GM12878 (cell line): Measurements from ENCODE around the gene COL5A1. TPM values are rescaled to one million over a fixed set of nuclear protein-coding genes. Genes with fewer than 3 reads are reported as not detected.

Experiments
- ATAC-seq: fragments of 200-7000 bp; cut with Tn5 transposase; 3 replicates; pipeline ENCODE4 v1.9.1; 2020; ENCODE audit warnings: mild to moderate bottlenecking, moderate library complexity
- BruUV-seq: library from RNA; stranded (reverse); fragments of 400-500 nt; replicated peaks from 2 replicates; lab custom pipeline; 2021; lab: Mats Ljungman, UMichigan
- CTCF ChIA-PET: fragments of 300-600 bp; sonication (Branson Sonifier 250); formaldehyde crosslinking; extraction: SDS; loops from one replicate; lab custom pipeline; 2021; ENCODE audit warnings: inconsistent platforms; lab: Yijun Ruan, JAX
- POLR2A ChIA-PET: fragments of 350-600 bp; formaldehyde crosslinking; extraction: SDS; loops from one replicate; lab custom pipeline; 2021; ENCODE audit warnings: inconsistent platforms; lab: Charles Lee
- RAD21 ChIA-PET: fragments of 300-600 bp; sonication (Branson Sonifier 250); formaldehyde crosslinking; loops from one replicate; lab custom pipeline; 2023; ENCODE audit warnings: antibody characterized with exemption; ENCODE audit not compliant: unreplicated experiment; lab: Charles Lee
- SMC1A ChIA-PET: fragments of 300-600 bp; sonication (Branson Sonifier 250); formaldehyde crosslinking; loops from one replicate; lab custom pipeline; 2023; ENCODE audit not compliant: unreplicated experiment, uncharacterized antibody; lab: Charles Lee
- DNase-seq: peaks from one replicate; pipeline ENCODE4 v3.0.0-alpha.2; 2011; ENCODE audit warnings: low read depth, low spot score
- FAIRE-seq: peaks from 3 replicates; lab custom pipeline; 2011; peaks lifted over from hg19 to GRCh38; lab: Jason Lieb, UNC
- H2AFZ ChIP-seq: 2 replicates; pipeline ENCODE4 v1.6.0; 2011; ENCODE audit warnings: low read depth, low read length, control low read depth; ENCODE audit not compliant: control insufficient read depth
- H3K27ac ChIP-seq: 2 replicates; pipeline ENCODE4 v1.5.1; 2011; ENCODE audit warnings: control low read depth; ENCODE audit not compliant: control insufficient read depth, insufficient read depth
- H3K27me3 ChIP-seq, 2 experiments: replicated peaks in 1 of 2; 2 replicates each; pipeline versions ENCODE4 v1.6.0 to v1.6.1; 2011; ENCODE audit warnings: low read length in 1 of 2; ENCODE audit not compliant: control insufficient read depth in 2 of 2, insufficient read depth in 2 of 2
- H3K36me3 ChIP-seq, 2 experiments: 2 replicates each; pipeline ENCODE4 v1.5.1; 2011; ENCODE audit warnings: low read length in 1 of 2; ENCODE audit not compliant: control insufficient read depth in 2 of 2, insufficient read depth in 2 of 2
- H3K4me1 ChIP-seq: 2 replicates; pipeline ENCODE4 v1.6.1; 2011; ENCODE audit warnings: mild to moderate bottlenecking, low read length, moderate library complexity, mixed read lengths; ENCODE audit not compliant: control insufficient read depth, insufficient read depth
- H3K4me2 ChIP-seq: 2 replicates; pipeline ENCODE4 v1.6.0; 2011; ENCODE audit warnings: control low read depth; ENCODE audit not compliant: control insufficient read depth, insufficient read depth
- H3K4me3 ChIP-seq: fragments of 200-600 bp; sonication (generic); 2 replicates; pipeline ENCODE4 v1.5.1; 2016
- H3K79me2 ChIP-seq: 2 replicates; pipeline ENCODE4 v1.6.0; 2011; ENCODE audit warnings: low read length; ENCODE audit not compliant: control insufficient read depth, insufficient read depth
- H3K9ac ChIP-seq: 2 replicates; pipeline ENCODE4 v1.8.0; 2011; ENCODE audit warnings: low read length, control low read depth, mixed read lengths; ENCODE audit not compliant: control insufficient read depth, insufficient read depth
- H3K9me3 ChIP-seq: replicated peaks from 3 replicates; pipeline ENCODE4 v1.5.1; 2011; ENCODE audit warnings: mild to moderate bottlenecking, low read length; ENCODE audit not compliant: control insufficient read depth, insufficient read depth
- H4K20me1 ChIP-seq: 2 replicates; pipeline ENCODE4 v1.6.0; 2011; ENCODE audit not compliant: control insufficient read depth, insufficient read depth
- CBFB ChIP-seq: IDR thresholded peaks from 2 replicates; pipeline ENCODE4 v1.6.1; 2016; ENCODE audit warnings: antibody characterized with exemption, low read depth
- FOS ChIP-seq: IDR thresholded peaks from 3 replicates; pipeline ENCODE4 v1.6.1; 2011; ENCODE audit warnings: borderline replicate concordance; ENCODE audit not compliant: insufficient read length; ENCODE audit errors: extremely low read depth
- FOXM1 ChIP-seq: IDR thresholded peaks from 2 replicates; pipeline ENCODE4 v1.6.1; 2012; ENCODE audit warnings: low read depth, mild to moderate bottlenecking, inconsistent platforms, low read length, moderate library complexity
- GATAD2B ChIP-seq: fragments of 450-650 bp; conservative IDR thresholded peaks from 2 replicates; pipeline ENCODE4 v1.6.1; 2017; ENCODE audit warnings: low read depth, mild to moderate bottlenecking, moderate library complexity
- HDAC6 ChIP-seq: fragments of 200-600 bp; sonication (generic); IDR thresholded peaks from one replicate; pipeline ENCODE4 v1.8.0; 2017; ENCODE audit warnings: antibody characterized with exemption; ENCODE audit not compliant: unreplicated experiment
- LARP7 ChIP-seq: fragments of 450-650 bp; IDR thresholded peaks from 2 replicates; pipeline ENCODE4 v1.6.1; 2017; ENCODE audit warnings: mild to moderate bottlenecking
- MEF2B ChIP-seq: fragments of 450-650 bp; IDR thresholded peaks from 2 replicates; pipeline ENCODE4 v1.6.1; 2018; ENCODE audit warnings: mild to moderate bottlenecking, moderate library complexity; ENCODE audit not compliant: partially characterized antibody, poor library complexity, severe bottlenecking
- SREBF2 ChIP-seq: IDR thresholded peaks from 2 replicates; pipeline ENCODE4 v1.6.1; 2012; ENCODE audit warnings: mild to moderate bottlenecking, low read length
- TCF12 ChIP-seq: IDR thresholded peaks from 2 replicates; pipeline ENCODE4 v1.6.1; 2011; ENCODE audit warnings: low read depth, mild to moderate bottlenecking, low read length
- ZNF274 ChIP-seq: IDR thresholded peaks from one replicate; pipeline ENCODE4 v1.8.0; 2011; ENCODE audit not compliant: insufficient read length, insufficient read depth
- ZNF384 ChIP-seq: IDR thresholded peaks from 2 replicates; pipeline ENCODE4 v1.6.1; 2012; ENCODE audit warnings: low read depth, mild to moderate bottlenecking, low read length, improper control_type of control experiment, borderline replicate concordance
- ZZZ3 ChIP-seq: IDR thresholded peaks from 2 replicates; pipeline ENCODE4 v1.6.1; 2011; ENCODE audit warnings: low read depth; ENCODE audit not compliant: control insufficient read depth, insufficient read length
- WGBS: methylation state at CpG from one replicate; pipeline ENCODE4 v1.1.6; 2016; ENCODE audit warnings: low lambda C conversion rate; ENCODE audit not compliant: insufficient replicate concordance, insufficient coverage; ENCODE audit errors: missing lambda C conversion rate; 5-methylcytosine and 5-hydroxymethylcytosine counted together
- in situ Hi-C: fragments of 300-500 bp; cut with MboI; formaldehyde crosslinking; loops from 9 replicates; pipeline ENCODE4 v1.14.3; 2018; ENCODE audit warnings: mixed read lengths
- intact Hi-C: fragments of 100-400 bp; cut with micrococcal nuclease; formaldehyde crosslinking; loops from one replicate; pipeline ENCODE4 v1.14.2; 2022; ENCODE audit not compliant: unreplicated experiment
- polyA plus RNA-seq, 11 experiments: library from polyadenylated mRNA; depleted of rRNA in 4 of 11; unstranded in 6 of 11; stranded (reverse) in 5 of 11; fragments of >200 nt; fragmentation: Nextera tagmentation in 4 of 11; fragmentation: Illumina TruSeq in 1 of 11; extraction: Ambion mirVana in 4 of 11; extraction: Trizol in 1 of 11; gene quantifications; 1 replicate in 1 of 11; 2 replicates in 10 of 11; pipeline versions ENCODE4 v1.2.1 to v1.2.3, GENCODE V29; 2011 to 2016; ENCODE audit warnings: inconsistent platforms in 2 of 11, missing spikeins in 2 of 11, low read depth in 1 of 11
- total RNA-seq, 4 experiments: library from RNA; depleted of rRNA in 3 of 4; stranded (reverse); fragments of >200 nt in 3 of 4; fragmentation: Illumina TruSeq in 1 of 4; extraction: Trizol in 1 of 4; gene quantifications; 2 replicates each; pipeline versions ENCODE4 v1.2.1 to v1.2.3, GENCODE V29; 2013 to 2021
- TF ChIP-seq, protein P1 (sequence below): fragments of 450-650 bp; IDR thresholded peaks from 2 replicates; pipeline ENCODE4 v1.6.1; 2018; ENCODE audit warnings: mild to moderate bottlenecking, low read depth, moderate library complexity; ENCODE audit not compliant: partially characterized antibody
- TF ChIP-seq, protein P2 (sequence below): IDR thresholded peaks from 2 replicates; pipeline ENCODE4 v1.6.1; 2012; ENCODE audit warnings: mild to moderate bottlenecking, low read depth, low read length

The COL5A1 gene
- total and polyA plus RNA-seq, 10 of the 15 experiments (the other 5 are each of a cell fraction or from before 2014, with no cell fraction given), result under 0.01 to 0.15 (median 0.13) TPM; not detected in 4

DNA sequence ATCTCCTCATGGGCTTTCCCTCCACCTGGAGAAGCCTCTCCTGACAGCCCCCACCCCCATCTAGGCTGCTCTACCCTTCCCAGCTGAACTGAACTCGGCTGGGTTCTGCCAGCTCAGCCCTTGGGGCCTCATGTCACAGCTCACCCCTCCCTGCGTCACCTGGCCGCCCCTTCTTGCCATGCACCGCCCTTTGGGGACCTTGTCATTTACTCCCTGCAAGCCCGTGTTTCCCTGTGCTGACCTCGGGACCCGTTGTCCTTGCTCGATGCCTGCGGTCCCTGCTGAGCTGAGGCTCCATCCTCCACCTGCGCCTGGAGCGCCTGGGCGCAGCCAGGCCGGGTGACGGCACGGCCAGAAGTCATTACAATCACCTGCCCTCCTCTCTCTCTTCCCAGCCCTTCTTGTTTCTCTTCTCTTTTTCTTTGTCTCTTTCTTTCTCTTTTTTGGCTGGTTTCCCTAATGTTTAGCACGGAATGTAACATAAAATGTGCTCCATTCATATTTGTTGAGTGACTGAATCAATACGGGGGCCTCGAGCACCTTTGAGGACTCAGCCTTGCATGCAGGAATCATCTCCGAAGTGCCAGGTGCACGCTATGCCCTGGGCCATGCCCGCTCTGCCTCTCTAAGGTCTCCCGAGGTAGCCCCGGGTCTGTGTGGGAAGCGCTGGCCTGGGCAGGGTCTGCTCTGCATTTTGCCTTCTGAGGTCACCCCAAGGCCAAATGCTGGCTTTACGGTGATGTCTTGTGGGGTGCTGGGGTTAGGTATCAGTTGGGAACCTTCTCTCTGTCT, 48.1 kb upstream of the COL5A1 start:
- TF ChIP-seq ZZZ3 (no peak), LARP7 (no peak), FOS (no peak), HDAC6 (no peak), ZNF384 (no peak), TCF12 (no peak), SREBF2 (no peak), FOXM1 (no peak), CBFB (no peak), GATAD2B (no peak), MEF2B (no peak), ZNF274 (no peak)
- TF ChIP-seq, protein P1, sequence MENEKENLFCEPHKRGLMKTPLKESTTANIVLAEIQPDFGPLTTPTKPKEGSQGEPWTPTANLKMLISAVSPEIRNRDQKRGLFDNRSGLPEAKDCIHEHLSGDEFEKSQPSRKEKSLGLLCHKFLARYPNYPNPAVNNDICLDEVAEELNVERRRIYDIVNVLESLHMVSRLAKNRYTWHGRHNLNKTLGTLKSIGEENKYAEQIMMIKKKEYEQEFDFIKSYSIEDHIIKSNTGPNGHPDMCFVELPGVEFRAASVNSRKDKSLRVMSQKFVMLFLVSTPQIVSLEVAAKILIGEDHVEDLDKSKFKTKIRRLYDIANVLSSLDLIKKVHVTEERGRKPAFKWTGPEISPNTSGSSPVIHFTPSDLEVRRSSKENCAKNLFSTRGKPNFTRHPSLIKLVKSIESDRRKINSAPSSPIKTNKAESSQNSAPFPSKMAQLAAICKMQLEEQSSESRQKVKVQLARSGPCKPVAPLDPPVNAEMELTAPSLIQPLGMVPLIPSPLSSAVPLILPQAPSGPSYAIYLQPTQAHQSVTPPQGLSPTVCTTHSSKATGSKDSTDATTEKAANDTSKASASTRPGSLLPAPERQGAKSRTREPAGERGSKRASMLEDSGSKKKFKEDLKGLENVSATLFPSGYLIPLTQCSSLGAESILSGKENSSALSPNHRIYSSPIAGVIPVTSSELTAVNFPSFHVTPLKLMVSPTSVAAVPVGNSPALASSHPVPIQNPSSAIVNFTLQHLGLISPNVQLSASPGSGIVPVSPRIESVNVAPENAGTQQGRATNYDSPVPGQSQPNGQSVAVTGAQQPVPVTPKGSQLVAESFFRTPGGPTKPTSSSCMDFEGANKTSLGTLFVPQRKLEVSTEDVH, result no peak
- TF ChIP-seq, protein P2, sequence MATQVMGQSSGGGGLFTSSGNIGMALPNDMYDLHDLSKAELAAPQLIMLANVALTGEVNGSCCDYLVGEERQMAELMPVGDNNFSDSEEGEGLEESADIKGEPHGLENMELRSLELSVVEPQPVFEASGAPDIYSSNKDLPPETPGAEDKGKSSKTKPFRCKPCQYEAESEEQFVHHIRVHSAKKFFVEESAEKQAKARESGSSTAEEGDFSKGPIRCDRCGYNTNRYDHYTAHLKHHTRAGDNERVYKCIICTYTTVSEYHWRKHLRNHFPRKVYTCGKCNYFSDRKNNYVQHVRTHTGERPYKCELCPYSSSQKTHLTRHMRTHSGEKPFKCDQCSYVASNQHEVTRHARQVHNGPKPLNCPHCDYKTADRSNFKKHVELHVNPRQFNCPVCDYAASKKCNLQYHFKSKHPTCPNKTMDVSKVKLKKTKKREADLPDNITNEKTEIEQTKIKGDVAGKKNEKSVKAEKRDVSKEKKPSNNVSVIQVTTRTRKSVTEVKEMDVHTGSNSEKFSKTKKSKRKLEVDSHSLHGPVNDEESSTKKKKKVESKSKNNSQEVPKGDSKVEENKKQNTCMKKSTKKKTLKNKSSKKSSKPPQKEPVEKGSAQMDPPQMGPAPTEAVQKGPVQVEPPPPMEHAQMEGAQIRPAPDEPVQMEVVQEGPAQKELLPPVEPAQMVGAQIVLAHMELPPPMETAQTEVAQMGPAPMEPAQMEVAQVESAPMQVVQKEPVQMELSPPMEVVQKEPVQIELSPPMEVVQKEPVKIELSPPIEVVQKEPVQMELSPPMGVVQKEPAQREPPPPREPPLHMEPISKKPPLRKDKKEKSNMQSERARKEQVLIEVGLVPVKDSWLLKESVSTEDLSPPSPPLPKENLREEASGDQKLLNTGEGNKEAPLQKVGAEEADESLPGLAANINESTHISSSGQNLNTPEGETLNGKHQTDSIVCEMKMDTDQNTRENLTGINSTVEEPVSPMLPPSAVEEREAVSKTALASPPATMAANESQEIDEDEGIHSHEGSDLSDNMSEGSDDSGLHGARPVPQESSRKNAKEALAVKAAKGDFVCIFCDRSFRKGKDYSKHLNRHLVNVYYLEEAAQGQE, result no peak
- TF ChIP-seq, all 136 proteins: peak for 0
- Histone ChIP-seq H3K36me3 (no peaks in the 10 kb centered on the region), H3K9ac (no peak overlapping the region), H3K27me3 (no peaks in the 10 kb centered on the region; a peak in 1 of 4 replicates), H4K20me1 (no peaks in the 10 kb centered on the region), H3K4me1 (no peaks in the 10 kb centered on the region), H2AFZ (no peak overlapping the region), H3K4me3 (no peak overlapping the region), H3K79me2 (no peaks in the 10 kb centered on the region), H3K27ac (no peak overlapping the region), H3K4me2 (no peak overlapping the region), H3K9me3 (no peaks in the 10 kb centered on the region)
- no peak for ATAC-seq
- CTCF ChIA-PET, result no interaction called here
- intact Hi-C loops (no loop called here), in situ Hi-C loops (no loop called here)
- SMC1A ChIA-PET, result no interaction called here
- RAD21 ChIA-PET, result no interaction called here
- no peak for DNase-seq
- BruUV-seq, result no TSS peak
- WGBS, result 40% methylated on average over 25 of the region's 25 CpGs
- POLR2A ChIA-PET, result no interaction called here
- FAIRE-seq, result no peak
